Choroid plexus epithelial cell (primary cell): ENCODE data around the gene TAF15.
A peak's percentile ranks its signal among the peaks of the same experiment; 100 is the strongest.

Source experiments
- DNase-seq: peaks from one replicate; pipeline ENCODE4 v3.0.0-alpha.2; 2010; ENCODE audit warnings: low read depth
- H3K4me3 ChIP-seq: 2 replicates; pipeline ENCODE4 v1.5.1; 2011; ENCODE audit warnings: low read depth, mild to moderate bottlenecking, control low read depth, low read length, moderate library complexity
- CTCF ChIP-seq: conservative IDR thresholded peaks from 2 replicates; pipeline ENCODE4 v1.5.1; 2011; ENCODE audit warnings: low read depth, mild to moderate bottlenecking, control low read depth, inconsistent platforms, low read length, moderate library complexity

The TAF15 gene

GRCh38 chr17:35786941-35787432 lies 22.3 kb upstream of the TAF15 start:
- TF ChIP-seq CTCF: no peak
- DNase-seq: peak; percentile 54
- H3K4me3 ChIP-seq: no peak overlapping the region

DNA sequence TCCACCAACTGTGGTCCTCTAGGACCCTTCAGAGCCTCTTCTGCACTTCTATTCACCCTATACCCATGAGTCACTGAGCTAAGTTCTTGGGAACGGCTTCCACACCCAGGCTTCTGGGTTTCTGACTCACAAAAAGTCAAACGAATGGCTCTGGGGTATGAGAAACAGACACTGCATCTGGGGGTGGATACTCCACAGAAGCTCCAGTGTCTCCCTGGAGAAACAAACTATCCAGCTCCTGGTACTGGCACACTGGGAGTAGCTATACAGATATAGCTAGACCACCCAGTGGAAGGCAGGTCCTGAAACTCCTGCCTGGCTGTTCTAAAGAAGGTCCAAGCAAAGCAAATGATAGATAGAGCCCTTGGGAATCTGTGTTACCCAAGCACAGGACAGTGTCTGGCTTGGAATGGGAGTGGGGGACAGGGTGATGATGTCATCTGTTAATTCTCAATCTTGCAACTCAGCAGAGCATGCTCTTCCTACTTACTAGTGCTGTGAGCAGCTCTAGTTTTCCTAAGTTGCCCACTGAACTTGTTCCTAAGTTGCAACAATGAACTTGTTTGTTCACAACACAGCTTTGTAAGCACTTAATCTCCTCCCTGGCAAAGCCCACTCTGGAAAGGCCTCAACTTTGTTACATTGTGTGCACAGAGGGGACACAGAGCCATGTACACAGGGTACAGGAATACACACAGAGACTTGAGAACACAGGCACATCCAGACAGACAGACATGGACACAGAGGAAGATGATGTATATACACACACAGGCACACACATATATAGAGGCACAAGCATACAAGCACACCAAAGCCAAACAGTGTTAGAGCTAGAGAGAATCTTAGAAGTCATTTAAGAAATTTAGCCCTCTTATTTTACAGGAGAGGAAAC lies 20.6 kb upstream of the TAF15 start:
- peak; percentile 90 for DNase-seq
- no peak for TF ChIP-seq CTCF
- H3K4me3 ChIP-seq: no peak overlapping the region

DNA sequence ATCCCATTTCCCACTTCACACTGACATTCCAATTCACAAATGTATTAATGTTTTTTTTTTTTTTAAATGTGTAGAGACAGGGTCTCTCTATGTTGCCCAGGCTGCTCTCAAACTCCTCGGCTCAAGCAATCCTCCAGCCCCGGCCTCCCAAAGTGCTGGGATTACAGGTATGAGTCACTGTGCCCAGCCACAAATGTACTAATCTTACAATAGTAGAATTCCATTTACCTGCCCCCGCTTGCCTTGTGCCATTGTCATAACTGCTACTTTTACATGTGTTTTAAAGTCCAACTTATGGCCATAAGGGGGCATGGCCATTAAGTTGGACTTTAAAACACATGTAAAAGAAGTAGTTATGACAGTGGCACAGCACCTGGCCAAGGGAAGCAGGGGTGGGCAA lies 18.4 kb upstream of the TAF15 start:
- H3K4me3 ChIP-seq: no peak overlapping the region
- DNase-seq: no peak
- no peak for TF ChIP-seq CTCF

DNA sequence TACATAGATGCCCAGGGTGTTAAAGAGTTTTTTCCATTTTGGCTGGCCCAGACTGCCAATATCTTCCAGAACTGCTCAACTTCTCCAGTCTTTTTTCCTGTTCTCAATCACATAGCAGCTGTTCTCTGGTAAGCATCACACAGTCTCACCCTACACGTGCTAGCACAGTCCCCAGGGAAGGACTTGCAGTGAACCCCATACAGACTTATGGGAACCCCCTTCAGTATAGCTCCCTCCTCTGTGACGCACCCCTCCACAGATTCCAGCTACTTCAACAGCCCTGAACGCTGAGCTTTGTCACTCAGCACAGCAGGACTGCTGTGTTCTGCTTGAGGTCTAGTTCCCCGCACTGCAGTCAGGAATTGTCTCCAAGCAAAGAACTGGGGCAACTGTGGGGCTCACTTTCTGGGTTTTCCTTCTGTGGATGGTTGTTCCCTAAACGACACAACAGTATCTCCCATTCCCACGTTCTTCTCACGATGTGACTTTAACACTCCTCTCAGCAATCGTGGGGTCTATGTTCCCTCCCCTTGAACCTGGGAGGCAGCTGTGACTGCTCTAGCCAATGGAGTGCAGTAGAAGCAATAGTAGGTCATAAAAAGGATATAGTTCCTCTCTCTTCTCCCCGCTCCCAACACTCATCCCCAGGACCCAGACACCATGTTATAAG lies 17.5 kb upstream of the TAF15 start:
- DNase-seq: peak; percentile 65
- H3K4me3 ChIP-seq: no peak overlapping the region
- no peak for TF ChIP-seq CTCF

- no peak for TF ChIP-seq CTCF
- DNase-seq: no peak
- H3K4me3 ChIP-seq: no peak overlapping the region
Measured at GRCh38 chr17:35793257-35793656, 16.0 kb upstream of the TAF15 start.

- peak within 1 kb of the TSS; percentile 56 for H3K4me3 ChIP-seq
- DNase-seq: no peak
- no peak for TF ChIP-seq CTCF
Measured at GRCh38 chr17:35795007-35795870, 14.0 kb upstream of the TAF15 start, which contains the start of gene MMP28. Gene MMP28 (minus strand): TSS chr17:35795641. CDS start chr17:35795377, 264 bp downstream.
